ENCODE results near the gene TOMM22.

Gene TOMM22

DNA sequence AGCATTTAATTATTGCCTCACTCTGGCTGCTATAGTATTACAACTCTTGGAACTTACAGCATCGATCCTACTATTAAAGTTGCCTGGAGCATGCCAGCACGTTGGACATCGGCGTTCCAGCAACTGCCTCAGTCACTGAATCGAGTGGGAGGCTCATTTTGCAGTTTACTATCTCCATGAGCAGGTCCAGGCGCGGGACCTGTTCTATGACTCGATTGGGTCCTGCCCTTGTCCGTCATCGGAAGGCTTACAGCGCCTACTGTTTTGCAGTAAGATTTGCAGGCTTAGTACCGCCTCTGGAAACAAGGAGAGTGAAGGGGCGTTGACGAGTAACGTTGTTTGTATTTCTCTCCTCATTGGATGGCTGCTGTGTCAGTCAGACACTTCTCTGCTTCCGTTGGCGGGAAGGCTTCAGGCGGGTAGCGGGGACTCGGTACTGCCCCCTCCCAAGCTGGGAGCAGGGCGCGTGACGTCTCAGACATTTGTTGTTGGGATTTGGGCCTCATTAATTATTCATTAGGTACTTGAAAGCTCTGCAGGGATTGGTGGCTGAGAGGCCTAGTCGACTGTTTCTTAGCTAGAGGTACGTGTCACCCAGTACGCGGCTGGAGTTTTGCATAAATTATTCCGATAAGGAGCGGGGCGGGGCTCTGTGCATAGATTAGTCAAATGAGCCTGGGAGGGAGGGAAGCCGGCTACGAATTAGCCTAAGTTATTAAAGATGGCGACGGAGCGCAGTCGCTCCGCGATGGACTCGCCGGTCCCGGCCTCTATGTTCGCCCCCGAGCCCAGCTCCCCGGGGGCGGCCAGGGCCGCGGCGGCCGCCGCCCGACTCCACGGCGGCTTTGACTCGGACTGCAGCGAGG, 23.7 kb downstream of the TOMM22 start, which contains the start of gene GTPBP1 (continued):
- TF ChIP-seq EGR2 (tag by site-specific recombination; IDR thresholded peaks at IDR 0.05; ENCODE audit: low read depth): peak; percentile 81
- TF ChIP-seq ZSCAN30 (tag by site-specific recombination; IDR thresholded peaks at IDR 0.05): no peak
- no peak for TF ChIP-seq RBAK (tag by site-specific recombination; IDR thresholded peaks at IDR 0.05)
- peak; percentile 53 for TF ChIP-seq KLF1 (tag by site-specific recombination; IDR thresholded peaks at IDR 0.05)
- peak; percentile 67 for TF ChIP-seq KLF17 (tag by site-specific recombination; IDR thresholded peaks at IDR 0.05)
- TF ChIP-seq YY1 (tag by site-specific recombination; IDR thresholded peaks at IDR 0.05): peak; percentile 84
- TF ChIP-seq OSR2 (tag by site-specific recombination; IDR thresholded peaks at IDR 0.05): peak; percentile 74
- no peak for TF ChIP-seq ZNF23 (tag by site-specific recombination; IDR thresholded peaks at IDR 0.05; ENCODE audit: borderline replicate concordance)
- TF ChIP-seq ZNF549 (tag by site-specific recombination; IDR thresholded peaks at IDR 0.05): no peak
- TF ChIP-seq ZNF433 (tag by site-specific recombination; IDR thresholded peaks at IDR 0.05; ENCODE audit: low read depth): no peak
- peak; percentile 87 for TF ChIP-seq ZNF660 (tag by site-specific recombination; IDR thresholded peaks at IDR 0.05)
- no peak for TF ChIP-seq MZF1 (tag by site-specific recombination; IDR thresholded peaks at IDR 0.05; ENCODE audit: borderline replicate concordance)
- TF ChIP-seq SP7 (tag by site-specific recombination; IDR thresholded peaks at IDR 0.05): peak; percentile 90
- TF ChIP-seq GLIS2 (tag by site-specific recombination; IDR thresholded peaks at IDR 0.05): peak; percentile 66
- peak; percentile 73 for TF ChIP-seq ZEB2 (tag by site-specific recombination; IDR thresholded peaks at IDR 0.05)
- peak; percentile 87 for TF ChIP-seq ZFHX2 (tag by site-specific recombination; conservative IDR thresholded peaks at IDR 0.05)
- no peak for TF ChIP-seq GLIS1 (tag by site-specific recombination; IDR thresholded peaks at IDR 0.05)
- TF ChIP-seq ZNF175 (tag by site-specific recombination; IDR thresholded peaks at IDR 0.05): no peak
- TF ChIP-seq, protein P1, sequence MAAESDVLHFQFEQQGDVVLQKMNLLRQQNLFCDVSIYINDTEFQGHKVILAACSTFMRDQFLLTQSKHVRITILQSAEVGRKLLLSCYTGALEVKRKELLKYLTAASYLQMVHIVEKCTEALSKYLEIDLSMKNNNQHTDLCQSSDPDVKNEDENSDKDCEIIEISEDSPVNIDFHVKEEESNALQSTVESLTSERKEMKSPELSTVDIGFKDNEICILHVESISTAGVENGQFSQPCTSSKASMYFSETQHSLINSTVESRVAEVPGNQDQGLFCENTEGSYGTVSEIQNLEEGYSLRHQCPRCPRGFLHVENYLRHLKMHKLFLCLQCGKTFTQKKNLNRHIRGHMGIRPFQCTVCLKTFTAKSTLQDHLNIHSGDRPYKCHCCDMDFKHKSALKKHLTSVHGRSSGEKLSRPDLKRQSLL (tag by site-specific recombination; IDR thresholded peaks at IDR 0.05): peak; percentile 47; the same call in 1 of the 2 replicates
- TF ChIP-seq YY2 (tag by site-specific recombination; IDR thresholded peaks at IDR 0.05): no peak
- TF ChIP-seq ZNF692 (tag by site-specific recombination; IDR thresholded peaks at IDR 0.05): no peak
- no peak for TF ChIP-seq ZNF16 (tag by site-specific recombination; IDR thresholded peaks at IDR 0.05; ENCODE audit: low read depth)
- peak; percentile 82 for TF ChIP-seq ZBTB21 (tag by site-specific recombination; IDR thresholded peaks at IDR 0.05)
- no peak for TF ChIP-seq GFI1B (tag by site-specific recombination; IDR thresholded peaks at IDR 0.05)
- no peak for TF ChIP-seq ZNF585B (tag by site-specific recombination; IDR thresholded peaks at IDR 0.05)
- TF ChIP-seq ZBTB26 (tag by site-specific recombination; optimal IDR thresholded peaks at IDR 0.05): peak; percentile 54
- 0 out of 2 replicates have a peak, but pooled peaks have one; percentile 43 for TF ChIP-seq ZNF324 (tag by site-specific recombination; IDR thresholded peaks at IDR 0.05)
- TF ChIP-seq ZNF530 (tag by site-specific recombination; IDR thresholded peaks at IDR 0.05; ENCODE audit: low read depth): no peak
- TF ChIP-seq ZSCAN4 (tag by site-specific recombination; IDR thresholded peaks at IDR 0.05): no peak
- no peak for TF ChIP-seq ZNF280C (tag by site-specific recombination; IDR thresholded peaks at IDR 0.05)
- TF ChIP-seq PBX3 (CRISPR knock-in tag; IDR thresholded peaks at IDR 0.05): peak; percentile 100

Measured in HEK293 (cell line).